Kidney tubule cell (primary cell): Measurements from ENCODE around the gene LRRC7.

Experiments used
- DNase-seq: peaks from one replicate; pipeline ENCODE4 v3.0.0-alpha.2; 2018; ENCODE audit warnings: low spot score

LRRC7 gene

DNA sequence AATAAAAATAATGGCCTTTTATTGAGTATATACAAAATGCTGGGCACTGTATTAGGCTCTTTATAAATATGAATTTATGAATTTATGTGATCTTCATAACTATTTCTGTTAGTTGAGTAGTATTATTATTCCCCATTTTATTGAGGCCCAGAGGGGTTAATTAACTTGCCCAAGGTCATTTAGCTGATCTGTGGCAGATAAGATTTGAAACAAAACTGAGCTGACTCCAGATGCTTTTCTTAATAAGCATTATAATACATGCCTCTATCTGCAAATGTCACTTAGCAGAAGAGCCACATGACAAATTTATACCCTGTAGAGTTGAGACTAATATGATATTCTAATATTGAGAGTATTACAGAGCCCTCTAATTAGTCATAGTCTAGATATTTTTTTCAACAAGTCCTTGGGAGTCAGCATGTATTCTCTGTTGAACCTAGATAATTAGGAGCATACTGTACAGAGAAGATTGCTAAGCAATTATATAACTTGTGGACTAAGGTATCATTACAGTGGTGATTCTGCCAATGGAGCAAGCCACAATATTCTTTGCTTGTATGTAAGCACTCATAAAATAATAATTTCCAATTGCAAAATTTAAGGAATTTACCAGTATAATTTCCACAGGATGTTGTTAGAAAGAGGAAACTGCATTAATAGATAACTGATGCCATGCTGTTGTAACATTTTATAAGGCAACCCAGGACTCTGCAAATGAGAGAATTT, 525.7 kb downstream of the LRRC7 start:
- DNase-seq, result no peak

DNA sequence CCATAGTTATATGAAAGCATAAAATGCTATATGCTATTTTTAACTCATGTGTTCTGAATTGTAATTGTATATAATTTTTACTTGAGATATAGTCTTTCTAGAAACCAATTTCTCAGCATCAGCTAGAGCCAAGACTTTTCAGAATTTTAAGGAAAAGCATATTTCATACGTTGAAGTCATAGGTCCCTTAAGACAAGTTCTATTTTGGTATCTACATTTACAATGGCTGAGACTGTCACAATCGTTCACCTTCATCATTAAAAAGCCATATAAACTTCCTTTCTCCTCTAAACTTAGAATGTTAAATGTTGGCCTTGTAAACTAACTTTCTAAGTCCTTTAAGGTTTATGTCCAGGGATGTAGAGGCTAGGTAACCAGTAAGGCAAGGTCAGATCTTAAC, 533.5 kb downstream of the LRRC7 start:
- DNase-seq, result no peak

DNA sequence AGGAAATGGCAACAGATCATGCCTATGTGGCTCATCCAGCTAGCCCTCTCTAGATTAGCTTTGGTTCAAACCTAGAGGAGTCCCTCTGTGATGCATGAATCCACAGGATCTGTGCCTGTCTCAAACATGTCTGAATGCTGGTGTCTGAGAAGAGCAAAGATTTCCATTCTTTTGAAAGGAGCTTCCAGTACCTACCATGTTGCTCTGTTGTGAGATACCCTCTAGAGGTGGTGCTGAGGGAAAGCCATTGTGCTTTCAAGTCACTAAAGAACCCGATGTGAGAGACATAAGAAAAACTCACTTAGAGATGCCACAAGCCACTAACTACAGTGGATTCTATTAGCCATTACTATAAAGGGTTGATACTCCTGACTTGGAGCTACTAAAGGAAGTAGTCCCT, 534.1 kb downstream of the LRRC7 start:
- DNase-seq, result no peak

DNA sequence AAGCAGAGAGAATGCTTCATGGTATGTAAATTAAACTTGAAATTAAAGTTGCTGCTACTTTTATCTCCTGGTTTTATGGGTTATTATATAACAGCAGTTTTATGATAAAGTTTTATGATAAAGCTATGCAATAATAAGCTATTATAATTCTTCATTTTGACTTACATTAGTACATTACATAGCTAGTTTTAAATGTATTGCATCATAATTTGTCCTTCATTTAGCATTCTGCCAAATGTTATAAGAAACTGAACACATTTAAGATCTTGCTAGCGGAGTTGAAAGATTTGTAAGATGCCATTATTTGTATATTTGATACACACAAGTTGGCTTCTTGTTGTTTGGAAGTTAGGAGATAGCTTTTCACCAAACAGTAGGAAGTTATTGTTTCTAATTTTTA, 536.0 kb downstream of the LRRC7 start:
- no peak for DNase-seq

DNA sequence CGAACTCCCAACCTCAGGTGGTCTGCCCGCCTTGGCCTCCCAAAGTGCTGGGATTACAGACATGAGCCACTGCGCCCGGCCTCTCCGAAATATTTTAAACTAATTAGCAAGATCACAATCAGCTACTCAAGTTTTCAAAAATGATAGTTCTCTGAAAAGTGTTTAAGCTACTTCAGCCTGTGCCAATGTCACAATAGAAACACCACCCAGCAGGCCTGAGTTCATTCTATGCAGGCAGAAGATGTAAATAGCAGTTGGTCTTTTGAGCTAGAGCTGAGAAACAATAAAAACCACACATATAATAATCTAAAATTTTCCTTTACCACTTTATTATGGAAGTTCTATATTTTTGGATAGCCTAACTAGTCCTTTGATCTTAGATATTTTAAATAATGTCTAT, 541.5 kb downstream of the LRRC7 start:
- DNase-seq, result no peak

DNA sequence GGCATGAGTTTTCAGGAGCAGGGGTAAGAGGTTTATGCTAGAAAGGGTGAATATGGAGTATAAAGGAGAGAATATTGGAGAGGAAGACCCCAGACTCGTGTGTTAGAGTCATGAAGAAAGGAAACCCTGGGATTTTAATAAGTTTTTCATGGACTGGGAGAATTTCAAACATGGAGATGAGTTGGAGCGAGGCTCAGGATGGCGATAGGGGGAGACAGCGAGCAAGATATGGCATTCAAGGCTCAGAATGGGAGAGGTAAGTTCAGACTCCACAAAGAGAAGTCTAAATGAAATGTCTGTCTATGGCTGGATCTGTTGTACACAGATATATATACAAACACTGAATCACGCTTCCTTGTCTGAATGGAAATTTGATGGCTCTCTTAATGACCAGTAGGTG, 545.1 kb downstream of the LRRC7 start:
- no peak for DNase-seq

DNA sequence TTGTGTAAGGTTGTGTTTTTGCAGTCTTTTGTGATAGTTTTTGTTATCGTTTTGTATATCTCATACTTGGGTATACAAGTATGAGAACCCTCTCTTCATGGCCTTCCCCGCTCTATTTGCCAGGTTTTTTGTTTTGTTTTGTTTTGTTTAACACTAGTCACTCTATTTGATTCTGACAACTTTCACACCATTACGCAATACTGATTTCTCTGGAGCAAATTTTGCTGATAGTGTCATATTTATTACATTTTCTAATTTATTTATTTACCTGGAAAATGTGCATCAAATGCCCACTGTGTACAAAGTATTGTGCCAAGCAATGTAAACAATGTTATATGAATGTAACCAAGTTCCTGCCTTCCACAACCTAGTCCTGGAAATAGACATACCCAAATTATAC, 547.6 kb downstream of the LRRC7 start:
- no peak for DNase-seq

DNA sequence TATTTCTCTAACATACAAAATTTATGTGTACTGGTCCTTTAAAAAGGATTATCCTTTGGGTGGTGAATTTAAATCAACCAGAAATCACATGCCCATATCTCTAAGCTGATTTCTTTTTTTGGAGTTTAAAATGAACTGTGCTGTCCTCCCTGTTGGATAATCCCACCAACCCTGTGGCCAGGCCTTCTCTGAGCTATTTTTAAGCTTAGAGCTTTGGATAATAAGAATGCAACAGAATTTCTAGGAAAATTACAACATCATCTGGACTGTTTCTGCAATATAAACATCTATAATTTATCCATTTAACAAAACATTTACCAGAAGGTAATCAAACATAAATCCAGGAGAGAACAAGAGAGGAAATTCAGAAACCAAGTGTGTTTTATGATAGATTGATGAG, 549.3 kb downstream of the LRRC7 start:
- DNase-seq, result no peak

DNA sequence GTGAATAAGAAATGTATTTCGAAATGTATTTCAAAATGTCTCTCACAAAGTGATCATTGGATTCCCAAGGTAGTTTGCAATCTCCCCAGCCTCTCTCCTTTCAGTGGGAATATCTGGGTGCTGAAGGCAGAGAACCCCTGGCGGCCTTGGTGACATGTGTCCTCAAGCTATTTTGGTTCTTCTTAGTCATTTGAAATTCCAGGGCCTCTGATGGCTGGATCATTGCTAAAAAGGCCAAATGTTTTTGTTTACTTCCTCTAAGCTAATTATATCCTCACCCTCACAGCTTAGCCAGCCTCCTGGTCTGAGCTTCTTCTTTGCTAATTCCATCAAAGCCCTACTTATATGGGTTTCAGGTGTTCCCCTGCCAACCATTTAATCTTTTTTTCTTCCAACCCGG, 566.4 kb downstream of the LRRC7 start:
- no peak for DNase-seq

DNA sequence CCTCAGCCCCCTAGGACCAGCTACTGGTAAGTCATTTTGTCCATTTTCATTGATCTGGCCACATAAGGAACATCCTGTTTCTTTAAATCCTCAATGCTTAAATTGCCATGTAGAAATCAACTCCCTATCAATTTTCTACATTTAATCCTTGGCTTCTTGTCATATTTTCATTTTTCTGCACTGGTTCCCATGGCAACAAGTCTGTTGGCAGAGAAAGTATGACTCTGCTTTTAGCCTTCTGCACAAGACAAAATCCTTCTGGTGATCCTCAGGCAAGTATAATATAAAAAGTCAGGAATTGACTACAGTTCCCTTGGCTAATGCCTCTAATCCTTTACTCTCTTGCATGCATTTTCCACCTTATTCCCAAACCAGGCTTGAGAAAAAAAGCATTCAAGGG, 572.6 kb downstream of the LRRC7 start:
- no peak for DNase-seq

DNA sequence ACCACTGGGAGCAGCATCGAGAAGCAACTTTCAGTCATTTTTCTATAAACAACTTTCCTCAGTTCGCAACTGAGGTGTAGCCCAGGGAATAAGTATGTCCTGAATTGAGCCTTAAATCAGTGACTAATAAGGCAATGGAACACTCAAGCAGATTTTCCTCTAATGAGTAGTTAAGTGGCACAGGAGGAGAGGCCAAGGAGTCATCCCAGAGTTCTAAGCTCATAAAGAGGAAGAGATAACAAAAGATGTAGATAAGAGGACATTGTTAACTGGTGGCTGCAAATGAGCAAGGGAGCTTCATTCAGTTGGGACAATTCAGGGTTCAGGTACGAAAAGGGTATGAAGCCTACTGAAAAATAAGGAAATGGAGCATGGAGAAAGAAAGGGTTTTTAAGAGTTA, 573.2 kb downstream of the LRRC7 start:
- DNase-seq, result peak; percentile 5

DNA sequence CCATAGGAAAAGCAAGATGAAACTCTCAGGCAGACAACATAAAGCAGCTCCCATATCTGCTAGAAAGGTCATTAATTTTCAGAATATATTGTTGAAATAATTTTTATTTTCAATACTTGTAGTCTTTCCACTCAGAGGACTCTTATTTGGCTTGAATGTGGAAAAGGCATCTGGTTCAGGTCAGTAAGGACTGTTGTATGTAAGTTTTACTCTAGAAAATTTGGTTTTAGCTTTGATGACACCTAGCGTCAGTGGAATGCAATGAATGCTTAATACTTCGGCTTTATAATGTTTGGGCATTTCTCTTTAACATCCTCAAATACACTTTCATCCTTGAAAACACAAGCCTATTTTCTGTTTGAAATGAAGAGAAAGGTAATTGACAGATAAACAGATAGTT, 574.4 kb downstream of the LRRC7 start:
- DNase-seq, result no peak

DNA sequence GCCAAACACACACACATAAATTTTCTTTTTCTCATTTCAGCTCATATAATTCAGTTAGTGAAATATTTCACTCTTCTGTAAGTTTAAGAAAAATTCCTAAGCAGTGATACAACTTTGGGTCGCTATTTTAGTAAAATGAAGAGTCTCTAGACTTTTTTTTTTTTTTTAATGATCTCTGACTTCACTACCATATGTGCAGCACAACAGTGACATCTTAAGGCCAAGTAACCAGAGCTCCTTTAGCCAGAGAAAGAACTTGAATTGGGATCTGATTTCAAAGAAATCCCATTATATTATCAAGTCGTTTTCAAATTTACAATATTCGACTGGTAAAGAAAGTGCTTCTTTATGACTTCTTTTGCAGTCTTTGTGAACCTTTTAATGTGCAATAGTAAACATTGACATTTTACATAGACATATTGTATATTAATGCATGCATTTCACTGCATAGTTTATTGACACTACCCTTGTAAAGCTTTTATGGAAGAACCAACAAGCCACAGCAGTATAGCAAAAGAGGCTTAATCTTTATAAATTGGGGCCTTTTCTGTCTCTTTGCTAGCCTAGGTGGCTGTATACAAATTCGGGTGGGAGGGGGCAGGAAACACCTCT, 575.4 kb downstream of the LRRC7 start:
- no peak for DNase-seq

DNA sequence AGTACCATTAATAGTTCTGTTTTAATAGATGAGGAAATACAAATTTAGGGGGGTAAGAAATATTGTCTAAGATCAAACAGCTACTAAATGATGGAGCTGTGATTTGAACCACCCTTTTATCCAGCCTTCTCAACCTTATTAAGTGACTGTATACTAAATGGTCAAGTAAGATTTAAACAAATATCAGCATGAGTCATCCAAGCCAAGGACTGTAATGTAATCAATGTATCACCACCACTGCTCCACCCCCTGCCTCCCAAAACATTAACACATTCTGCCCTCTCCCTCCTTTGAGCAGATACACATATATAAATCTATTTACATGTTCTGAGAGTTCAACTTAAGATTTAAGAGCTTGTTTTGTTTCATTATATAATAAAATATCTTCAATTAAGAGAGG, 578.8 kb downstream of the LRRC7 start:
- DNase-seq, result peak; percentile 25

DNA sequence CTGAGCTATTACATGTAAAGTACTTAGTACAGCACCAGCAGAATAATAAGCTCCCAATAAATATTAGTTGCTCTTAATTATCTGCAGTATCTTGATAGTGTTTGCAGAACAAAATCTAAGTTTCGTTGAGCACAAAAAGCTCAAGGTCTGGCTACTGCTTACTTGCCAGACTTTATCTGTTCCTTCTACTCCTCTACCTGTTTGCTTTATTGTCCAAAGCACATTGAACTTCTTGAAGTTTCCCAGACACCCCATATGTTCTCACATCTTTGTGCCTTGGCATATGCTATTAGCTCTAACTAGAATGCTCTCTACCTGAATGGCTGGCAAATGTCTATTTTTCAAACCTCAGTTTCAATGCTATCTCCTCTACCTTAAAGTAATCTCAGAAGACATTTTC, 582.7 kb downstream of the LRRC7 start:
- no peak for DNase-seq

DNA sequence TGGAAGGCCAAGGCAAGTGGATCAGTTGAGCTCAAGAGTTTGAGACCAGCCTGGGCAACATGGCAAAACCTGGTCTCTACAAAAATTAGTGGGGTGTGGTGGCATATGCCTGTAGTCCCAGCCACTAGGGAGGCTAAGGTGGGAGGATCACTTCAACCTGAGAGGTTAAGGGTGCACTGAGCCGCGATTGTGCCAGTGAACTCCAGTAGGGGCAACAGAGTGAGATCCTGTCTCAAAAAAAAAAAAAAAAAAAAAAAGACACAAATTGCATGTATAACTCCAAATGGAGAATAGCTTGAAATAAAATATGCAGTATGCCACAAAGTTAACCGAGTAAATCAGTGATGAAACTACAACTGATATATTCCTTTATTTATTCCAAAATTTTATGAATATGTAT, 586.0 kb downstream of the LRRC7 start:
- DNase-seq, result no peak

DNA sequence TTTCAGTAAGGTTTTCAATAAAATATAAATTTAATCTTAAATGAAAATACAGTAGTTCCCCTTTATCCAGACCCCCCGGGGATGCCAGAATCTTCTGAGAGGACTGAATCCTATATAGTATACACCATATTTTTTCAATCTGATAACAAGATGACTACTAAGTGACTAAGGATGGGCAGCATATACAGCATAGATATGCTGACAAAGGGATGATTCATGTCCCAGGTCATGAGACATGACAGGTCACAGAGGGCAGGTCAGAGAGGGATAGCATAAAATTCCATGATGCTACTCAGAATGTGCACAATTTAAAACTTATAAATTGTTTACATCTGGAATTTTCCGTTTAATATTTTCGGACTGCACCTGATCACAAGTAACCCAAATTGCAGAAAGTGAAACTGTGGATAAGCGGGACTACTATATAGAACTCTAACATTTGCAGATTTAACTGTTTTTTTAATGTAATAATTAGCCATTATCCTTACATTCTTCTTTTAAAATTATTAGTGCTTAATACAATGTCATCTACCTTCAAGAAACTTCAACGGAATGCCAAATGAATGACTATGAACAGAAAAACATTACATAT, 588.9 kb downstream of the LRRC7 start:
- DNase-seq, result peak; percentile 41

DNA sequence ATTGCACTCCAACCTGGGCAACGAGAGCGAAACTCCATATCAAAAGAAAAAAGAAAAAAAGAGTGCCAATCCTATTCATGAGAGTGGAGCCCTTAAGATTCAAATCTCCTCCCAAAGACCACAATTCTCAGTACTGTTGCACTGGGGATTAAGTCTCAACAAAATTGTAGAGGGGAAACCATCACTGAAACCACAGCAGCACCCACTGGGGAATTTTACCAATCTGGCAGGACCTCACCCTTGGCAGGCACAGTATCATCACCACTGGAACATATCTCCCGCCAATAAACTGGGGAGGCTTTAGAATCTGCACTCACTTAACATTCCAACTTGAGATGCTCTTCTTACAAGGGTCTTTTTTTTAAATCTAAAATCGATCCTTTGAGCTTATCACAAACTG, 596.6 kb downstream of the LRRC7 start:
- DNase-seq, result no peak

DNA sequence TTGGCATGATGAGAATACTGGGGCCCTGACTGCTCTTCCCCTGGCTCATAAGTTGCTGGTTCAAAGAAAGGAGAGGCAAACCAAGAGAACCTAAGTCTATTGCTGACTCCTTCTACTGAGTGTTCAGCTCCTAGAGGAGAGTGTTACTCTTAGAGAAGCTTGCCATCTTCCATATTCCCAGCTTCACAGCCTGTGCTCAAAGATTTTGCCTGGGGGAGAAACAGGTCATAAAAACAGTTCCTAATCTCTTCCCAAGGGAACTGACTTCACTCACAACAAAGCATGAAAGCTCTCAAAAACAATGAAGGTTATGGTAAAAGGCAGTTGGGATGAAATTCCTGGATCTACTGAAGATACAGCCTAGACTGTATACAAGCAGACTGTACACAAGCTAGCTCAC, 600.6 kb downstream of the LRRC7 start:
- no peak for DNase-seq

DNA sequence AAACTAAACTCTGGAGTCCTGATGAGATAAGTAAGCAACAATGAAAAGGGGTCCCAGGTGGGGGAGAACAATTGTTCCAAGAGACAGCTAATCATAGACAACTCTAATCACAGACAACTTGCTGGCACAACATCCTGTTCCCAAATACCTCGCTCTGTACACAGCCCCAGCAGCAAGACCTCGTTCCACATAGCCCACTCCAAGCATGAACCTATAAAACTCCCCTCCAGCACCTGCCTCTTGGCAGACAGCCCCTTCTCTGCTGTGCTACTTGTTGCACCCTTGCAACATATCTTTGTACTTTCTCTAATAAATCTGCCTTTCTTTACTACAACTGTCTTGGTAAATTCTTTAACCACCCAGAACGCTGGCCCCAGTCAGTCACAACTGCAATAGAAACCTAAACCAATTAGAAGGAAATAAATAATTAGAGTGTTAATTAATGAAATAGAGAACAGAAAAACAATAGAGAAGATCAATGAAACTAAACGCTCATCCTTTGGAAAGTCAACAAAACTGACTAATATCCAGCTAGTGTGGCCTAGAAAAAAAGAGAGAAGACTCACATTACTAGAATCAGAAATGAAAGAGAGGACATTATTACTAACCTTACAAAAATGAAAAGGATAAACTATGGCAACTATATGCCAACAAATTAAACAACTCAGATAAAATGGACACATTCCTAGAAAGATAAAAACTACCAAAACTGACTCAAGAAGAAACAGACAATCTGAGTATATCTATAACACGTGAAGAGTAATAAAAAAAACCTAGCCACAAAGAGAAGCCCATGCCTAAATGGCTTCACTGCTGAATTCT, 601.5 kb downstream of the LRRC7 start:
- DNase-seq, result no peak

DNA sequence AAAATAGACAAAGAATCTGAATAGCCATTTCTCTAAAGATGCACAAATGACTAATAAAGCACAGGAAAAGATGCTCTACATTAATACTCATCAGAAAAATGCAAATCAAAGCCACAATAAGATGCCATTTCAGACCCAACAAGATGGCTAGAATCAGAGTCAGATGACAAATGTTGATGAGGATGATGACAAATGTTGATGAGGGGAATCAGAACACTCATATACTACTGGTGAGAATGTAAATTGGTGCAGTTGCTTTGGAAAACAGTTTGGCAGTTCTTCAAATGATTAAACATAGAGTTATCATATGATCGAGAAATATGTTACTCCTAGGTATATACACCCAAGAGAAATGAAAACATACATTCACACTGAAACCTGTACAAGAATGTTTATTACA, 603.8 kb downstream of the LRRC7 start:
- DNase-seq, result no peak
